GM23248 (cell line): ENCODE results near the gene SPEF2. TPM values are rescaled to one million over a fixed set of nuclear protein-coding genes. Genes with fewer than 3 reads are reported as not detected.

Experiments used
- DNase-seq: peaks from one replicate; pipeline ENCODE4 v3.0.0-alpha.2; 2015
- H2AFZ ChIP-seq: fragments of 200-600 bp; sonication (generic); 2 replicates; pipeline ENCODE4 v1.6.1; 2016; ENCODE audit warnings: antibody characterized with exemption
- H3F3A ChIP-seq: fragments of 200-600 bp; sonication (generic); 2 replicates; pipeline ENCODE4 v1.6.1; 2016; ENCODE audit warnings: mild to moderate bottlenecking, antibody characterized with exemption, mixed run types; ENCODE audit not compliant: insufficient read depth
- H3K27ac ChIP-seq: fragments of 200-600 bp; sonication (generic); 2 replicates; pipeline ENCODE4 v1.5.1; 2016; ENCODE audit warnings: mild to moderate bottlenecking
- H3K27me3 ChIP-seq: fragments of 200-600 bp; sonication (generic); replicated peaks from 2 replicates; pipeline ENCODE4 v1.6.1; 2016; ENCODE audit warnings: mild to moderate bottlenecking; ENCODE audit not compliant: insufficient read depth
- H3K36me3 ChIP-seq: fragments of 200-600 bp; sonication (generic); 2 replicates; pipeline ENCODE4 v1.6.1; 2016; ENCODE audit warnings: low read depth, mild to moderate bottlenecking
- H3K4me1 ChIP-seq: fragments of 200-600 bp; sonication (generic); 2 replicates; pipeline ENCODE4 v1.6.1; 2016; ENCODE audit warnings: mild to moderate bottlenecking; ENCODE audit not compliant: insufficient read depth
- H3K4me2 ChIP-seq: fragments of 200-600 bp; sonication (generic); one replicate; pipeline ENCODE4 v1.6.1; 2016; ENCODE audit warnings: mild to moderate bottlenecking; ENCODE audit not compliant: unreplicated experiment
- H3K4me3 ChIP-seq: fragments of 200-600 bp; sonication (generic); 2 replicates; pipeline ENCODE4 v1.5.1; 2016; ENCODE audit warnings: mild to moderate bottlenecking
- H3K79me2 ChIP-seq: fragments of 200-600 bp; sonication (generic); 2 replicates; pipeline ENCODE4 v1.6.1; 2016; ENCODE audit warnings: mild to moderate bottlenecking; ENCODE audit not compliant: insufficient read depth
- H3K9ac ChIP-seq: fragments of 200-600 bp; sonication (generic); 2 replicates; pipeline ENCODE4 v1.6.1; 2016; ENCODE audit warnings: mild to moderate bottlenecking
- H3K9me2 ChIP-seq: fragments of 200-600 bp; sonication (generic); 2 replicates; pipeline ENCODE4 v1.6.1; 2016; ENCODE audit warnings: mixed run types, mild to moderate bottlenecking, moderate library complexity; ENCODE audit not compliant: insufficient read depth
- H3K9me3 ChIP-seq: fragments of 200-600 bp; sonication (generic); one replicate; pipeline ENCODE4 v1.6.1; 2017; ENCODE audit warnings: low read depth
- H4K20me1 ChIP-seq: fragments of 200-600 bp; sonication (generic); 2 replicates; pipeline ENCODE4 v1.6.0; 2016; ENCODE audit not compliant: insufficient read depth
- EZH2 ChIP-seq: fragments of 200-600 bp; sonication (generic); IDR thresholded peaks from 2 replicates; pipeline ENCODE4 v1.6.1; 2018; ENCODE audit warnings: antibody characterized with exemption, mild to moderate bottlenecking; ENCODE audit not compliant: insufficient read depth, poor library complexity, severe bottlenecking
- EZH2phosphoT487 ChIP-seq: fragments of 200-600 bp; sonication (generic); IDR thresholded peaks from 2 replicates; pipeline ENCODE4 v1.6.1; 2018; ENCODE audit warnings: antibody characterized with exemption, moderate library complexity, mild to moderate bottlenecking, low read depth; ENCODE audit not compliant: insufficient read depth
- whole genome bisulfite sequencing, 2 experiments: methylation state at CpG; one replicate each; pipeline ENCODE4 v1.1.6; 2015 to 2017; ENCODE audit warnings: low lambda C conversion rate in 2 of 2, low coverage in 1 of 2; ENCODE audit errors: missing lambda C conversion rate in 2 of 2; 5-methylcytosine and 5-hydroxymethylcytosine counted together
- in situ Hi-C: fragments of 300-500 bp; cut with MboI; formaldehyde crosslinking; loops from 2 replicates; pipeline ENCODE4 v1.15.0; 2020
- polyA plus RNA-seq: library from polyadenylated mRNA; unstranded; fragments of >200 nt; fragmentation: Nextera tagmentation; extraction: Ambion mirVana; gene quantifications from 2 replicates; pipeline ENCODE4 v1.2.1, GENCODE V29; 2016
- total RNA-seq: library from RNA; depleted of rRNA; stranded (reverse); fragments of >200 nt; shearing (Covaris generic); gene quantifications from 2 replicates; pipeline ENCODE4 v1.2.3, GENCODE V29; 2014

Gene SPEF2
- total and polyA plus RNA-seq, 2 experiments from 2014 or later, result 5.3 to 6.7 TPM

- Histone ChIP-seq H3K27ac (peak overlapping the region; percentile 29), H3K4me2 (peak overlapping the region; percentile 39), H3K79me2 (no peaks in the 10 kb centered on the region), H3K4me3 (no peak overlapping the region), H3K9me3 (no peaks in the 10 kb centered on the region), H3K36me3 (no peaks in the 10 kb centered on the region), H3K9me2 (no peaks in the 10 kb centered on the region; the same call in 1 of the 2 replicates), H3F3A (peaks cover 16% of the 10 kb centered on the region), H4K20me1 (no peaks in the 10 kb centered on the region), H2AFZ (0 out of 2 replicates have a peak overlapping the region, but pooled peaks have one; percentile 19), H3K4me1 (peaks cover 30% of the 10 kb centered on the region), H3K9ac (no peak overlapping the region), H3K27me3 (no peaks in the 10 kb centered on the region)
- DNase-seq, result peak; percentile 87
- WGBS, 2 experiments, result 23% methylated on average over 6 of the region's 6 CpGs
- TF ChIP-seq EZH2, result no peak
- TF ChIP-seq EZH2phosphoT487, result no peak
- in situ Hi-C loops, result loop anchor here (10.0 kb wide), 1 partner anchor 154 kb away; no protein-coding TSS in a partner anchor
Measured at GRCh38 chr5:35771300-35771699, 153.6 kb downstream of the SPEF2 start.

DNA sequence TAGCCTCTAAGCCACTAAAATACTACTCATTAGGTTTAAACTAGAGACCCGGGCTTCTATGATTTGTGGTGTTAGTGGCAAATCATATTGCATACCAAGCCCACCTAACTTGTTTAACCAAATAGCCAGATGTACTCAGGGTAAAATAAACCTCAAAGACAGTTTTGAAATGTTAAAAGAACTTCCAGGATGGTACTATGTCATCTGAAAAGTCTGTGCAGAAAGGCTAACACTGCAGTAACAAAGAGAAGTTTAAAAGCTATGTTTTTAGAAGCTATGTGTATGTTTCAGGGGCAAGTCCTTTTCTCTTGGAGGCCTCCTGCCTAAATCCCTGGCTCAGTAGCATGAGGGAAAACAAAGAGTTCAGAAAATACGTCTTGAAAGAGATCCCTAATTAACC lies 154.2 kb downstream of the SPEF2 start:
- TF ChIP-seq EZH2 (no peak), EZH2phosphoT487 (no peak)
- Histone ChIP-seq H3K27ac (0 out of 2 replicates have a peak overlapping the region, but pooled peaks have one; percentile 16), H3K9me2 (no peaks in the 10 kb centered on the region; the same call in 1 of the 2 replicates), H3K79me2 (no peaks in the 10 kb centered on the region), H3K4me3 (no peak overlapping the region), H3F3A (peaks cover 16% of the 10 kb centered on the region), H3K9ac (no peak overlapping the region), H3K27me3 (no peaks in the 10 kb centered on the region), H3K4me2 (no peak overlapping the region), H3K4me1 (peaks cover 34% of the 10 kb centered on the region), H2AFZ (peak overlapping the region; percentile 14; the same call in 1 of the 2 replicates), H4K20me1 (no peaks in the 10 kb centered on the region), H3K9me3 (no peaks in the 10 kb centered on the region), H3K36me3 (no peaks in the 10 kb centered on the region)
- in situ Hi-C loops, result loop anchor here (10.0 kb wide), 1 partner anchor 153 kb away; no protein-coding TSS in a partner anchor
- WGBS, 2 experiments, result 79 to 84% methylated on average over 2 of the region's 2 CpGs
- no peak for DNase-seq

DNA sequence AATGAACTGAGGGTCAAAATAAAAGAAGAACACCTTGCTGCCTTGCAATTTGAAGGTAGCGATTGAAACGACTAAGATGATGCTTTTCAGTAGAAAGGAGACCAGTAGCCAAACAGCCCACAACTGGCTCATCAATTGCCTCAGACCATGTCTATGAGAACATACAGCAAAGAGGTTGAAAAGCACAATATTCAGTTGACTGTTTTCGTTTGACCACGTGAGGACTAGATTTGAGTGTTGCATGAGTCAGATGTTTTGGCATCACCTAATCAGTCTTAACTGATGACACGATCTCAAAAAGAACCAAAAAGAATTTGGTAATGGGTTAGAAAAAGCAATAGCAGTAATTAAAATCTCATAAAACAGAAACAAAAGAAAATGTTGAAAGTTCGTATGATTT lies 156.3 kb downstream of the SPEF2 start:
- Histone ChIP-seq H2AFZ (no peak overlapping the region), H3K27me3 (no peaks in the 10 kb centered on the region), H3F3A (peaks cover 16% of the 10 kb centered on the region), H3K9ac (no peak overlapping the region), H3K4me3 (no peak overlapping the region), H3K27ac (no peak overlapping the region), H3K4me1 (peaks cover 40% of the 10 kb centered on the region), H3K79me2 (no peaks in the 10 kb centered on the region), H3K36me3 (no peaks in the 10 kb centered on the region), H3K4me2 (peak overlapping the region; percentile 5), H3K9me2 (no peaks in the 10 kb centered on the region), H4K20me1 (no peaks in the 10 kb centered on the region), H3K9me3 (no peaks in the 10 kb centered on the region)
- WGBS, 2 experiments, result 48 to 50% methylated on average over 6 of the region's 6 CpGs
- peak; percentile 76 for DNase-seq
- no peak for TF ChIP-seq EZH2
- TF ChIP-seq EZH2phosphoT487, result no peak
- in situ Hi-C loops, result loop anchor here (10.0 kb wide), 1 partner anchor 151 kb away; no protein-coding TSS in a partner anchor

DNA sequence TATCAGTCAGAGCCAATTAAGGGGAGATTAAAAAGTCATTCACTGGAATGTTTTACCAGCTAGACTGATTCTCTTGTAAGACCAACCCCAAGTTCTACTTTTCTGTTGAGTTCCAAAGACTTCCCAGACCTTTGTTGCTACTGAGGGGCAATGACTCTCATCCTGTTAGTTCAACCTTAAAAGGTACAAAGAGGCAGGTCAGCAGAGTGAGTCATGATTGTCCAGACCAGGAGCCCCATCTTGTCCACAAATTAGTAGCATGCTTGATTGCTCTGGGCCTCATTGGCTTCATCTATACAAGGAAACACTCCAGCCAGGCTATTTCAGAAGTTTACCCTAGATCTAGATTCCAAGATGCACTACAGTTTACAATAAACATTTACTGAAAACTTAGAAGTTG lies 159.1 kb downstream of the SPEF2 start:
- H3K4me2 ChIP-seq, result no peak overlapping the region
- TF ChIP-seq EZH2, result no peak
- no peak for TF ChIP-seq EZH2phosphoT487
- H3K27me3 ChIP-seq, result no peaks in the 10 kb centered on the region
- H3K9me3 ChIP-seq, result no peaks in the 10 kb centered on the region
- H3F3A ChIP-seq, result peaks cover 13% of the 10 kb centered on the region
- no peak for DNase-seq
- H3K4me3 ChIP-seq, result no peak overlapping the region
- no peaks in the 10 kb centered on the region for H3K9me2 ChIP-seq
- H3K4me1 ChIP-seq, result peaks cover 40% of the 10 kb centered on the region
- no peak overlapping the region for H3K9ac ChIP-seq
- no peak overlapping the region for H3K27ac ChIP-seq
- H3K36me3 ChIP-seq, result no peaks in the 10 kb centered on the region
- in situ Hi-C loops, result loop anchor here (10.0 kb wide), 1 partner anchor 148 kb away; no protein-coding TSS in a partner anchor
- no peaks in the 10 kb centered on the region for H3K79me2 ChIP-seq
- no peaks in the 10 kb centered on the region for H4K20me1 ChIP-seq
- H2AFZ ChIP-seq, result 0 out of 2 replicates have a peak overlapping the region, but pooled peaks have one; percentile 25
